Activated effector memory CD4-positive, alpha-beta T cell treated with Interleukin-2 at 50 U/mL for 16 hours (primary cell): ENCODE measurements around the gene SNRPN.
"Not testable (repeated sequence)": the region's sequence is repeated elsewhere in the genome, so short reads cannot be mapped to it uniquely, and the experiment has no call there.

Source experiments
- DNase-seq: peaks from one replicate; pipeline ENCODE4 v3.0.0-alpha.2; 2020

SNRPN gene

GRCh38 chr15:24954783-24955530 is at the start of gene SNRPN, which contains the start of gene SNURF:
TSS of gene SNRPN (plus strand) at chr15:24954987. CDS start at chr15:24974454, 19,467 bp downstream.
TSS of gene SNURF (plus strand) at chr15:24954987. CDS start at chr15:24955049, 62 bp downstream.
- DNase-seq: peak; percentile 48

GRCh38 chr15:24916305-24917009 is 38.3 kb upstream of the SNRPN start:
- DNase-seq: no peak

GRCh38 chr15:24917431-24917830 is 37.4 kb upstream of the SNRPN start:
- no peak for DNase-seq

- DNase-seq: no peak
Observed at GRCh38 chr15:24919446-24919845, 35.3 kb upstream of the SNRPN start.

- not testable (repeated sequence) for DNase-seq
Observed at GRCh38 chr15:24922781-24923180, 32.0 kb upstream of the SNRPN start.

GRCh38 chr15:24924153-24924552 is 30.6 kb upstream of the SNRPN start:
- no peak for DNase-seq

GRCh38 chr15:24924621-24925020 is 30.2 kb upstream of the SNRPN start:
- DNase-seq: no peak

GRCh38 chr15:24931874-24932732 is 22.7 kb upstream of the SNRPN start:
- not testable (repeated sequence) for DNase-seq

GRCh38 chr15:24933716-24934115 is 21.1 kb upstream of the SNRPN start:
- no peak for DNase-seq

GRCh38 chr15:24938224-24938623 is 16.6 kb upstream of the SNRPN start:
- not testable (repeated sequence) for DNase-seq

GRCh38 chr15:24940236-24940635 is 14.6 kb upstream of the SNRPN start:
- DNase-seq: no peak

- DNase-seq: no peak
Observed at GRCh38 chr15:24943361-24943760, 11.4 kb upstream of the SNRPN start.

- DNase-seq: no peak
Observed at GRCh38 chr15:24944954-24945353, 9.8 kb upstream of the SNRPN start.

GRCh38 chr15:24945711-24946110 is 9.1 kb upstream of the SNRPN start:
- no peak for DNase-seq

- no peak for DNase-seq
Observed at GRCh38 chr15:24948495-24948894, 6.3 kb upstream of the SNRPN start.

GRCh38 chr15:24955531-24955921 is 739 bp downstream of the SNRPN start:
- peak; percentile 2 for DNase-seq

GRCh38 chr15:24956111-24956838 is 1.5 kb downstream of the SNRPN start:
- peak; percentile 73 for DNase-seq

- no peak for DNase-seq
Observed at GRCh38 chr15:24957691-24958090, 2.9 kb downstream of the SNRPN start.

GRCh38 chr15:24961967-24962366 is 7.2 kb downstream of the SNRPN start:
- no peak for DNase-seq

- DNase-seq: no peak
Observed at GRCh38 chr15:24962880-24963279, 8.1 kb downstream of the SNRPN start.

GRCh38 chr15:24966364-24967103 is 11.7 kb downstream of the SNRPN start:
- DNase-seq: no peak

GRCh38 chr15:24971052-24971451 is 16.3 kb downstream of the SNRPN start:
- DNase-seq: no peak
